Measurements from ENCODE around the gene TAS1R2.

The TAS1R2 gene

GRCh38 chr1:18799454-18799853 lies 60.0 kb downstream of the TAS1R2 start:
- no peaks in the 10 kb centered on the region for H3K36me3 ChIP-seq (ENCODE audit: control insufficient read depth, insufficient read depth, low read length)

DNA sequence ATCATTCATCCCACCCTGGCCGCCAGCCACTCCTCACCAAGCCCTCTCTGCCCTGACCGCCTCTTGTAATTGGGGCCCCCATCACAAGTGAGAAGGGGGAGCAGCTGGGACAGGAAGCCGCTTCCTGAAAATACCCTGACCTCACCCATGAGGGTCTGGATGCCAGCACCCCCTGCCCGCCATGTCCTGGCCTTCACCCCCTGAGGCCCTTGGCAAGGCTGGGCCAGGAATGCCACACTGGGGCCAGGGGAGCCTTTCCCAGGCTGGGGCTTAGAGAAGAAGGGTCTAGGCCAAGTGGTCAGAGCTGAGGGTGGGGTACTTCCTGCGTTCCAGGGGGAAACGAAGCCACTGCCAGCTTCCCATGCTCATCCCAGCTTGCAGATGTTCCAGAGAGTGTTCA lies 60.5 kb downstream of the TAS1R2 start:
- Histone ChIP-seq H3K36me3 (ENCODE audit: control insufficient read depth, insufficient read depth, low read length) (no peaks in the 10 kb centered on the region), H3K27me3 (replicated peaks; ENCODE audit: control insufficient read depth, insufficient read depth, low read length) (no peaks in the 10 kb centered on the region), H3K4me3 (replicated peaks; ENCODE audit: low read depth, low read length) (no peak overlapping the region)
- TF ChIP-seq CTCF (IDR thresholded peaks at IDR 0.05; ENCODE audit: insufficient read depth, low read length, poor library complexity, severe bottlenecking): no peak
- DNase-seq (ENCODE audit: extremely low read depth, insufficient read length): no peak

More at GRCh38 chr1:18799454-18799853, 60.0 kb downstream of the TAS1R2 start:
- Histone ChIP-seq H3K4me3 (replicated peaks; ENCODE audit: low read depth, low read length) (no peak overlapping the region), H3K27me3 (replicated peaks; ENCODE audit: control insufficient read depth, insufficient read depth, low read length) (no peaks in the 10 kb centered on the region)
- TF ChIP-seq CTCF (IDR thresholded peaks at IDR 0.05; ENCODE audit: insufficient read depth, low read length, poor library complexity, severe bottlenecking): no peak
- DNase-seq (ENCODE audit: extremely low read depth, insufficient read length): no peak

DNA sequence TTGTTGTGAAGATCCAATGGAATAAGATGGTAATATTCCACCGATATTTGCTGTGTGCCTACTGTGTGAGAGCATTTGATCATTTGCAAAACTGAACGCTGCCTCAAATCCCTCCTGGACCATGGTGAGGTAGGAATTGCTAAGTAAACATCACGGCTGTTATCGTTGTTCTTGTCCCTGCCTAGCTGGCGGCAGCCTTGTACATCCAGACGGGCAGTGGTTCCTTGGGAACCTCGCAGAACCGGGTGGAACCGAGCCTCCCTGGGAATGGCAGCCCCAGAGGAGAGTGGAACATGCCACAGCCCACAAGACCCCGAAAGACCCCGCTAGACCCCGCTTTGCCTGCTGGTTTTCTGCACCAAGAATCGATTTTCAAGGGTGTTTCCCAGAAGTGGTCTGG lies 60.9 kb downstream of the TAS1R2 start:
- no peak for DNase-seq (ENCODE audit: extremely low read depth, insufficient read length)
- Histone ChIP-seq H3K36me3 (ENCODE audit: control insufficient read depth, insufficient read depth, low read length) (no peaks in the 10 kb centered on the region), H3K27me3 (replicated peaks; ENCODE audit: control insufficient read depth, insufficient read depth, low read length) (no peaks in the 10 kb centered on the region; the same call in 1 of the 2 replicates), H3K4me3 (replicated peaks; ENCODE audit: low read depth, low read length) (no peak overlapping the region)
- TF ChIP-seq CTCF (IDR thresholded peaks at IDR 0.05; ENCODE audit: insufficient read depth, low read length, poor library complexity, severe bottlenecking): no peak

- Histone ChIP-seq H3K27me3 (replicated peaks; ENCODE audit: control insufficient read depth, insufficient read depth, low read length) (no peaks in the 10 kb centered on the region; the same call in 1 of the 2 replicates), H3K36me3 (ENCODE audit: control insufficient read depth, insufficient read depth, low read length) (no peaks in the 10 kb centered on the region), H3K4me3 (replicated peaks; ENCODE audit: low read depth, low read length) (no peak overlapping the region)
- no peak for DNase-seq (ENCODE audit: extremely low read depth, insufficient read length)
- no peak for TF ChIP-seq CTCF (IDR thresholded peaks at IDR 0.05; ENCODE audit: insufficient read depth, low read length, poor library complexity, severe bottlenecking)
Measured at GRCh38 chr1:18796950-18797349, 62.5 kb downstream of the TAS1R2 start.

DNA sequence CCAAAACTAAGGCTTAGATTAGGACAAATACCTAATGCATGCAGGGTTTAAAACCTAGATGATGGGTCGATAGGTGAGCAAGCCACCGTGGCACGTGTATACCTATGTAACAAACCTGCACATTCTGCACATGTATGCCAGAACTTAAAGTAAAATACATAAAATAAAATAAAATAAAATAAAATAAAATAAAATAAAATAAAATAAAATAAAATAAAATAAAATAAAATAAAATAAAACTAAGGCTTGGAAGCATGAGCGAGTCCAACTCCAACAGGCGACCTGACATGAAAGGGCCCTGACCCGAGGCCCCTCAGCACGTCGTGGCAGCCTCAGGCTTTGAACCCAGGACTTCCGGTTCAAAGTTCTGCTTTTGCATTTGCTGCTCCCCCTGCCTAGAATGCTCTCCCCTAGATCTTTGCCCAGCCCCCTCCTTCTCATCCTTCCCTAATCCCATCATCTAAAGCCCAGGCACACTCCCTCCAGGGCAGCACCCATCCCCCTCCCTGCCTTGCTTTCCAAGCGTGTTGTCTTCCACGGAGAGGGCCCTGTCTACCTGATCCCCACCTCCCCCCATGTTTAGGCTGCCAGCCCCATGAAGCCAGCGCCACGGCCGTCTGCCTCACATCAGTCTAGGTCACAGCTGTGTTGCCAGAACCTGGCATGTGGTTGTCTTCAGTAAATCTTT lies 64.3 kb downstream of the TAS1R2 start:
- no peak for TF ChIP-seq CTCF (IDR thresholded peaks at IDR 0.05; ENCODE audit: insufficient read depth, low read length, poor library complexity, severe bottlenecking)
- no peak for DNase-seq (ENCODE audit: extremely low read depth, insufficient read length)
- Histone ChIP-seq H3K36me3 (ENCODE audit: control insufficient read depth, insufficient read depth, low read length) (no peaks in the 10 kb centered on the region), H3K27me3 (replicated peaks; ENCODE audit: control insufficient read depth, insufficient read depth, low read length) (no peaks in the 10 kb centered on the region; the same call in 1 of the 2 replicates), H3K4me3 (replicated peaks; ENCODE audit: low read depth, low read length) (no peak overlapping the region)

Data from GM06990 (cell line).